ENCODE results near the gene BCKDK. TPM values are rescaled to one million over a fixed set of nuclear protein-coding genes. Genes with fewer than 3 reads are reported as not detected.

BCKDK gene
- total RNA-seq, 1 experiment from 2014 or later, result 58.3 TPM

DNA sequence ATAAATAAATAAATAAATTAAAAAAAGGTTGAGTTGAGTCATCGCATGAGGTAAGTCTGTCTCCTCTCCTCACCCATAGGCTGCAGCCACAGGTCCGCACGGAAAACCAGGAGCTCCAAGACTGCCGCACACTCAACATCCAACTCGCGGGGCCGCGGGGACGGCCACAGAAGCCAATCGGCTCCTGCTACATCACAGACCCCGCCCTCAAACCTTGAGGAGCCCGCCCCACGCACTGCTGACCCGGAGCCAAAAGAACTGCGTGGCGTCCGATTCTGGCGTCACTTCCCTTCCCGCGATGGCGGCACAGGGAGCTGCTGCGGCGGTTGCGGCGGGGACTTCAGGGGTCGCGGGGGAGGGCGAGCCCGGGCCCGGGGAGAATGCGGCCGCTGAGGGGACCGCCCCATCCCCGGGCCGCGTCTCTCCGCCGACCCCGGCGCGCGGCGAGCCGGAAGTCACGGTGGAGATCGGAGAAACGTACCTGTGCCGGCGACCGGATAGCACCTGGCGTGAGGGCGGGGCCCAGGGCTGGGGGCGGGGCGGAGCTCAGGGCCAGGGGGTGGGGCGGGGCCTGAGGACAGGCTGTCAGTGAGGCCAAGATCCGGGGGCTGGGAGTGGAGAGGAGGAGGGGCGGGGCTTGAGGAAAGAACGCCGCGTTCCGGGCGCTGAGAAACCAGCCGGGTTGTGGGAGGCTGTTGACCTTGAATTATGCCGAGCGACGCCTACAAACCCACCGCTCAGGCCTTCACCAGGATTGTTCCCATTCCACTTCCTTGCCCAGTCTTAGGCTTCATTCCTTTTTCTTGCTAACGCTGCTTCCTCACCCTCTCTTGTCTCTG, 9.4 kb downstream of the BCKDK start, which contains the start of gene KAT8 (continued):
- TF ChIP-seq ZSCAN18 (CRISPR knock-in tag; IDR thresholded peaks at IDR 0.05) (no peak), KAT7 (CRISPR knock-in tag; IDR thresholded peaks at IDR 0.05; ENCODE audit: borderline replicate concordance) (no peak), ZNF532 (CRISPR knock-in tag; IDR thresholded peaks at IDR 0.05; ENCODE audit: borderline replicate concordance) (no peak), FOXJ3 (CRISPR knock-in tag; IDR thresholded peaks at IDR 0.05; ENCODE audit: borderline replicate concordance) (no peak), SMAD4 (CRISPR knock-in tag; IDR thresholded peaks at IDR 0.05) (peak; percentile 45; the same call in 1 of the 2 replicates), HMGXB4 (CRISPR knock-in tag; IDR thresholded peaks at IDR 0.05) (0 out of 2 replicates have a peak, but pooled peaks have one; percentile 23), NFYB (CRISPR knock-in tag; conservative IDR thresholded peaks at IDR 0.05; ENCODE audit: low read depth) (no peak; the same call in 1 of the 2 replicates), SP1 (CRISPR knock-in tag; conservative IDR thresholded peaks at IDR 0.05) (peak; percentile 97)
- TF ChIP-seq, protein P1, sequence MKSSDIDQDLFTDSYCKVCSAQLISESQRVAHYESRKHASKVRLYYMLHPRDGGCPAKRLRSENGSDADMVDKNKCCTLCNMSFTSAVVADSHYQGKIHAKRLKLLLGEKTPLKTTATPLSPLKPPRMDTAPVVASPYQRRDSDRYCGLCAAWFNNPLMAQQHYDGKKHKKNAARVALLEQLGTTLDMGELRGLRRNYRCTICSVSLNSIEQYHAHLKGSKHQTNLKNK (CRISPR knock-in tag; IDR thresholded peaks at IDR 0.05), result no peak

DNA sequence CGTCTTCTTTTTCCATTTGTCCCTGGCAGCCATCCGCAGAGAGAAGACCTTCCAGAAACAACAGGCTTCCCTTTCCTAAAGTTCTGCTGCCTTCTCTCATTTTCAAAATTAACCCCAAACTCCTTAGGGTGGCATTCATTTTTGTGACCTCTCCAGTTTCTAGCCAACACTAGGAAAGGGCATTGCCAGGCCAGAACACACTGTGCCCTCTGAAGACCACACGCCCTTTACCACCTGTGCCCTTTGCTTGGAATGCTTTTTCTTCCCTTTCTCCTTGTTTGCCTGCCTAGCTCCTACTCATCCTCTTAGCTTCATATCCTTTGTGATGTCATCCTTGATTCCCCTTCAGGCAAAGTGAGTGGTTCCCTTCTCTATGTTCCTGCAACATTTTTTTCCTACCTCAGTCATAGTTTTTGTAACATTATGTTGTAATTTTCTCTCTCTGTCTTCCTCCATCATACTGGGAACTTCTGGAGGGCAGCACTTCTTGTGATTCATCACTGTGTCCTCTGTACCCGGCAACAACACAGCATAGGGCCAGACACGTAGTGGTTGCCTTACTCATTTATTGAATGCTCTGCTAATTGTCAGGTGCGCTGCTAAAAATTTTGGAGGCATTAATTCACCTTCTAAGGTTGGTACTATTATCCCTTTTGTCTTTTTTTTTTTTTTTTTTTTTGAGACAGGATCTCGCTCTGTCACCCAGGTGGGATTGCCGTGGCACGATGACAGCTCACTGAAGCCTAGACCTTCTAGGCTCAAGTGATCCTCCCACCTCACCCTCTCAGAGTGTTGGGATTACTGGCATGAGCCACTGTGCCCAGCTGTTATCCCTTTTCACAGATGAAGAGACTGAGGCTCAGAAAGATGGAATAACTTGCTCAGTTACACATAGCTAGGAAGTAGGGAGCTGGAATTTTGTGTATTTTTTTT, 10.3 kb downstream of the BCKDK start:
- ChIA-PET CTCF (interaction anchor here (0.6 to 2.9 kb wide), 19 partner anchors 9 to 337 kb away, joined by 3 to 58 read pairs (median 5); partner anchors contain the start of genes FUS, HSD3B7, PRSS8 and PYDC1), POLR2A (interaction anchor here (0.8 to 2.1 kb wide), 12 partner anchors 9 to 154 kb away, joined by 3 to 37 read pairs (median 6); partner anchors contain the start of genes FUS, PRSS8, PYCARD and TRIM72)
- Mint-ChIP-seq H3K4me3 (peak overlapping the region; percentile 83), H3K9me3 (no peaks in the 10 kb centered on the region), H3K27me3 (ENCODE audit: low read depth) (no peaks in the 10 kb centered on the region), H3K27ac (peak overlapping the region; percentile 80), H3K36me3 (peaks cover 31% of the 10 kb centered on the region), H3K4me1 (peaks cover 16% of the 10 kb centered on the region)
- DNase-seq (ENCODE audit: low spot score) (no peak), ATAC-seq (no peak)
- TF ChIP-seq, protein P2, sequence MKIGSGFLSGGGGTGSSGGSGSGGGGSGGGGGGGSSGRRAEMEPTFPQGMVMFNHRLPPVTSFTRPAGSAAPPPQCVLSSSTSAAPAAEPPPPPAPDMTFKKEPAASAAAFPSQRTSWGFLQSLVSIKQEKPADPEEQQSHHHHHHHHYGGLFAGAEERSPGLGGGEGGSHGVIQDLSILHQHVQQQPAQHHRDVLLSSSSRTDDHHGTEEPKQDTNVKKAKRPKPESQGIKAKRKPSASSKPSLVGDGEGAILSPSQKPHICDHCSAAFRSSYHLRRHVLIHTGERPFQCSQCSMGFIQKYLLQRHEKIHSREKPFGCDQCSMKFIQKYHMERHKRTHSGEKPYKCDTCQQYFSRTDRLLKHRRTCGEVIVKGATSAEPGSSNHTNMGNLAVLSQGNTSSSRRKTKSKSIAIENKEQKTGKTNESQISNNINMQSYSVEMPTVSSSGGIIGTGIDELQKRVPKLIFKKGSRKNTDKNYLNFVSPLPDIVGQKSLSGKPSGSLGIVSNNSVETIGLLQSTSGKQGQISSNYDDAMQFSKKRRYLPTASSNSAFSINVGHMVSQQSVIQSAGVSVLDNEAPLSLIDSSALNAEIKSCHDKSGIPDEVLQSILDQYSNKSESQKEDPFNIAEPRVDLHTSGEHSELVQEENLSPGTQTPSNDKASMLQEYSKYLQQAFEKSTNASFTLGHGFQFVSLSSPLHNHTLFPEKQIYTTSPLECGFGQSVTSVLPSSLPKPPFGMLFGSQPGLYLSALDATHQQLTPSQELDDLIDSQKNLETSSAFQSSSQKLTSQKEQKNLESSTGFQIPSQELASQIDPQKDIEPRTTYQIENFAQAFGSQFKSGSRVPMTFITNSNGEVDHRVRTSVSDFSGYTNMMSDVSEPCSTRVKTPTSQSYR (CRISPR knock-in tag; IDR thresholded peaks at IDR 0.05), result no peak
- TF ChIP-seq USF2 (CRISPR knock-in tag; IDR thresholded peaks at IDR 0.05) (no peak), ZNF138 (CRISPR knock-in tag; conservative IDR thresholded peaks at IDR 0.05) (no peak), NFATC4 (CRISPR knock-in tag; IDR thresholded peaks at IDR 0.05) (no peak), MXD4 (CRISPR knock-in tag; IDR thresholded peaks at IDR 0.05; ENCODE audit: borderline replicate concordance) (no peak), E2F4 (CRISPR knock-in tag; IDR thresholded peaks at IDR 0.05; ENCODE audit: borderline replicate concordance, low read depth) (no peak), ZNF317 (CRISPR knock-in tag; IDR thresholded peaks at IDR 0.05; ENCODE audit: borderline replicate concordance, low read depth) (no peak), TEAD1 (CRISPR knock-in tag; IDR thresholded peaks at IDR 0.05) (no peak)

Measured in WTC11 (cell line).